Heart right ventricle (tissue), 16 donors: ENCODE data around the gene TXN2. TPM values are rescaled to one million over a fixed set of nuclear protein-coding genes. Genes with fewer than 3 reads are reported as not detected.

ENCODE experiments used
- ATAC-seq, 8 donors: fragments of 200-7000 bp; cut with Tn5 transposase; one replicate each; pipeline ENCODE4 v1.9.1; 2020; ENCODE audit warnings: mild to moderate bottlenecking in 8 of 8, moderate library complexity in 8 of 8, moderate number of reproducible peaks in 1 of 8
- DNase-seq, 2 donors: peaks; one replicate each; pipeline ENCODE4 v3.0.0-alpha.2; 2020
- H3K27ac ChIP-seq, 10 donors: fragments of 200-600 bp; sonication (generic) in 2 of 10; one replicate each; pipeline versions ENCODE4 v1.5.0 to v1.8.0; 2020 to 2022; ENCODE audit warnings: mild to moderate bottlenecking in 3 of 10
- H3K27me3 ChIP-seq, 7 donors: fragments of 200-600 bp; one replicate each; pipeline ENCODE4 v1.8.0; 2021 to 2022; ENCODE audit warnings: mild to moderate bottlenecking in 2 of 7
- H3K36me3 ChIP-seq, 9 donors: fragments of 200-600 bp; sonication (generic) in 1 of 9; one replicate each; pipeline versions ENCODE4 v1.5.0 to v1.8.0; 2020 to 2022; ENCODE audit warnings: mild to moderate bottlenecking in 2 of 9
- H3K4me1 ChIP-seq, 9 donors: fragments of 200-600 bp; sonication (generic) in 1 of 9; one replicate each; pipeline versions ENCODE4 v1.5.0 to v1.8.0; 2020 to 2022; ENCODE audit warnings: mild to moderate bottlenecking in 4 of 9
- H3K4me3 ChIP-seq, 10 donors: fragments of 200-600 bp; sonication (generic) in 2 of 10; one replicate each; pipeline versions ENCODE4 v1.5.0 to v1.8.0; 2020 to 2022; ENCODE audit warnings: mild to moderate bottlenecking in 7 of 10, moderate library complexity in 2 of 10
- H3K9me3 ChIP-seq, 11 donors: fragments of 200-600 bp in 10 of 11; sonication (generic) in 2 of 11; one replicate each; pipeline versions ENCODE4 v1.5.0 to v1.8.0; 2013 to 2022; ENCODE audit warnings: mild to moderate bottlenecking in 2 of 11, control low read depth in 1 of 11, moderate library complexity in 1 of 11
- WGBS, 2 donors: extraction: QIAGEN DNeasy Blood & Tissue Kit; methylation state at CpG; one replicate each; pipeline ENCODE4 v1.1.7; 2013; ENCODE audit warnings: inconsistent platforms in 1 of 2; 5-methylcytosine and 5-hydroxymethylcytosine counted together
- intact Hi-C, 10 donors: fragments of 100-400 bp; cut with DNase I; formaldehyde crosslinking; loops; one replicate each; pipeline versions ENCODE4 v1.11.1 to v1.14.2; 2022
- polyA plus RNA-seq, 2 donors: library from polyadenylated mRNA; stranded (reverse); fragments of 200-250 nt; gene quantifications; one replicate each; pipeline ENCODE4 v1.2.3, GENCODE V29; 2013
- total RNA-seq, 10 donors: library from RNA; stranded (reverse); fragmentation: NEBNext Ultra II Directional in 3 of 10; extraction: Animal tissue kit (Norgen Biotek cat#: 25700) in 3 of 10; gene quantifications; one replicate each; pipeline versions ENCODE4 v1.2.1 to v1.2.4, GENCODE V29; 2021 to 2023
- TF ChIP-seq, protein P1 (sequence below), 9 donors: fragments of 200-600 bp; sonication (generic) in 2 of 9; IDR thresholded peaks; one replicate each; pipeline versions ENCODE4 v1.5.0 to v1.8.0; 2021 to 2022; ENCODE audit warnings: antibody characterized with exemption in 9 of 9, mild to moderate bottlenecking in 5 of 9, moderate library complexity in 1 of 9
- donor health status: Arrhythmogenic right ventricular cardiomyopathy.
- donor health status: ischemic (EF 13 %, LVEDD 7.1; RV severe dilation, severe dysfunction).
- donor health status: healthy with polysubstance abuse.
- donor health status: DM: no; HTN: yes; CAD: no.
- donor health status: DM: no; HTN: no; CAD: no.
- donor health status: ischemic (EF 25% LVEDD 6.9; RV normal size, moderate dysfunction).
- donor health status: ischemic (EF 25% LVEDD 5.7; RV mildly dilated, moderate dysfunction).
- donor health status: healthy.
- donor health status: DM: yes; HTN: yes; CAD: no.
- donor health status: Ischemic cardiomyopathy.
- donor health status: ischemic (EF 35%, LVEDD 5.7; RV mildly dilated, moderate dysfunction).
- donor health status: nonischemic (EF 11% LVEDD 7.7; RV severe dilation, severe dysfunction).
- donor health status: DM: yes; HTN: yes; CAD: no.
- donor health status: PGD.
- donor health status: ischemic (EF 29% LVEDD 5.4; RV normal size, mild dysfunction).
- donor health status: nonischemic (EF 23%, LVEDD 6.1; RV moderate dilation, normal function).

The TXN2 gene
- total and polyA plus RNA-seq, 12 donors, result 103 to 155 (median 122) TPM

DNA sequence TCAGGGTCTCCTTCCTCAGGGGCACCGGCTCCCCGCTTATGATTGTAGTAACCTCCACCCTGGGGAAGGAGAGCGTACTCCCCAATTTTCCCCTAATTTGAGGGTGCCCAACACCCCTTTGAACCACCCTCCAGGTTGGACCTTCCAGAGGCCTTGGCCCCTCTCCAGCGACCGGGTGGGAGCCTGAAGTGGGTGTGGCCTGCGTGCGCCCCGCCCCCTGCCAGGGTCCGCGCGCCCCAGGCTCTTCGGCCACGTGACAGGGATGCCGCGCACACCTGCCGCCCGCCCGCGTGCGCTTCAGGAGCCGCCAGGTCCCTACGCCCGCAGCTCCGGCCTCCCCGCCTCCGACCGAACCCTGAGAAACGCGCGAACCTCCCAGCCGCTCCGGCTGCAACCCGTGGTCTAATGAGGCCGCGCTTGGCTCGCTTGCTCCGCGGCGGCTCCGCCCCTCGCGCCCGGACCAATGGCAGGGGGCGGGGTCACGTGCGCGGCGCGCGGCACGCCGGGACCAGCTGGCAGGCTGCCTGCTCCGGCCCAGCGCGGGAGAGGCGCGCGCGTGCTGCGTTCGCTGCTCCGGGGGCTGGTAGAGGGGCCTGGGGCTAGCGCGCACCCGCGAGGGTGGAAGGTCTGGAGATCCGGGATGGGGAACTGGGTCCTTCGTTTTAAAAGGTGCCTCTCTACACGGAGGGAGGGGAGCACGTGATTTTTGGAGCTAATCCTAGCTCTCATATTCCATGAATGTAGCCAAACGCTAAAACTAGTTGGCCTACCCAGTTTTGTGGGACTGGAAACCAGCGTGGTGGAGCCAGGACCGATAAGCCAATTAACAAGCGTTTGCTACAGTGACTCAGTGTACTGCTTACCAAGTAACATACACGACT lies 25.4 kb upstream of the TXN2 start, which contains the start of gene FOXRED2:
Gene FOXRED2 (minus strand): TSS at position 404 of the 881 bp plus-strand sequence. CDS start 618 bp downstream, outside the sequence.
- WGBS, 2 donors, result 5 to 6% methylated on average over 75 of the region's 75 CpGs
- DNase-seq, result peak; percentile 88 to 92
- Histone ChIP-seq H3K4me3 (peak within 1 kb of the TSS; percentile 26 to 78 (median 62)), H3K4me1 (peaks cover 0 to 39% (median 21%) of the 10 kb centered on the region in 9 donors), H3K36me3 (peaks cover 0 to 32% (median 13%) of the 10 kb centered on the region in 9 donors), H3K9me3 (no peaks in the 10 kb centered on the region), H3K27me3 (no peaks in the 10 kb centered on the region), H3K27ac (peak within 1 kb of the TSS in 9 of 10 donors; percentile 56 to 86 (median 77))
- TF ChIP-seq, protein P1, sequence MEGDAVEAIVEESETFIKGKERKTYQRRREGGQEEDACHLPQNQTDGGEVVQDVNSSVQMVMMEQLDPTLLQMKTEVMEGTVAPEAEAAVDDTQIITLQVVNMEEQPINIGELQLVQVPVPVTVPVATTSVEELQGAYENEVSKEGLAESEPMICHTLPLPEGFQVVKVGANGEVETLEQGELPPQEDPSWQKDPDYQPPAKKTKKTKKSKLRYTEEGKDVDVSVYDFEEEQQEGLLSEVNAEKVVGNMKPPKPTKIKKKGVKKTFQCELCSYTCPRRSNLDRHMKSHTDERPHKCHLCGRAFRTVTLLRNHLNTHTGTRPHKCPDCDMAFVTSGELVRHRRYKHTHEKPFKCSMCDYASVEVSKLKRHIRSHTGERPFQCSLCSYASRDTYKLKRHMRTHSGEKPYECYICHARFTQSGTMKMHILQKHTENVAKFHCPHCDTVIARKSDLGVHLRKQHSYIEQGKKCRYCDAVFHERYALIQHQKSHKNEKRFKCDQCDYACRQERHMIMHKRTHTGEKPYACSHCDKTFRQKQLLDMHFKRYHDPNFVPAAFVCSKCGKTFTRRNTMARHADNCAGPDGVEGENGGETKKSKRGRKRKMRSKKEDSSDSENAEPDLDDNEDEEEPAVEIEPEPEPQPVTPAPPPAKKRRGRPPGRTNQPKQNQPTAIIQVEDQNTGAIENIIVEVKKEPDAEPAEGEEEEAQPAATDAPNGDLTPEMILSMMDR (IDR thresholded peaks at IDR 0.05), result no peak
- intact Hi-C loops, result no loop called here
- peak; percentile 80 to 95 (median 88) for ATAC-seq

DNA sequence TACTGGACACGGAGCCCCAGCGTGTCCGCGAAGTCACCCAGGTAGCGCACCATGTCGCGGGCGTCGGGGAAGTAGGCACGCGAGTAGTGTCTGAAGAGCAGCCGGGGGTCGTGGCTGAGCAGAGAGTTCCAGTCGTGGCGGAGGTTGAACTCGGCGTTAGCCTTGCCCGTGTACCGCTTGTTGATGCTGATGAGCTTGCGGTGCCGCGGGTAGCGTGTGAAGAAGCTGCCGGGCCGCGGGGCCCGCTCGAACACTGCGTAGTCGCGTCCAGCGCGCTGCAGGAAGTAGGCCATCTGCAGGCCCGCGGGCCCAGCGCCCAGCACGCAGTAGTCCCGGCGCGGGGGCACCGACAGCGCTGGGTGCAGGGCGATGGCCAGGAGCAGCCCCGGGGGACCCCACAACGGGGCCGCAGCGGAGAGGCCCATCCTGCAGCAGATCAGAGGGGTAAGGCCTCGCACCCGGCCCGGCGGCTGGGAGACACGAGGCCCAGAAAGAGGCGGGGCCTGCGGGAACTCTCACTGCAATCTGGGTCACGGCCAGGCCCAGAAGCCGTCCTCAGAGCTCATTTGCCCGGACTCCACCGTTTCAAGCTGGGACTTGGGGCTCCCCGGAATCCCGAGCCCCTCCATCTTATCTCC lies 24.7 kb upstream of the TXN2 start:
- peak in 1 of 2 donors; percentile 33 for DNase-seq
- intact Hi-C loops, result no loop called here

GRCh38 chr22:36497910-36498665 lies 16.6 kb upstream of the TXN2 start:
- 85 to 88% methylated on average over 30 of the region's 30 CpGs for WGBS, 2 donors
- Histone ChIP-seq H3K27me3 (no peaks in the 10 kb centered on the region), H3K9me3 (no peaks in the 10 kb centered on the region), H3K4me1 (peaks cover 0 to 16% (median 0%) of the 10 kb centered on the region in 9 donors), H3K27ac (no peak overlapping the region), H3K36me3 (peaks cover 0 to 31% (median 0%) of the 10 kb centered on the region in 9 donors), H3K4me3 (no peak overlapping the region)
- ATAC-seq (no peak), DNase-seq (no peak)
- TF ChIP-seq, protein P1 (IDR thresholded peaks at IDR 0.05), result no peak
- intact Hi-C loops, result no loop called here

More for the DNA sequence above, 24.7 kb upstream of the TXN2 start:
- H3K9me3 ChIP-seq, result no peaks in the 10 kb centered on the region
- H3K27me3 ChIP-seq, result no peaks in the 10 kb centered on the region
- peak overlapping the region in 6 of 10 donors; percentile 77 to 86 (median 80) for H3K27ac ChIP-seq
- H3K4me1 ChIP-seq, result peaks cover 0 to 39% (median 21%) of the 10 kb centered on the region in 9 donors
- peak overlapping the region in 9 of 10 donors; percentile 42 to 78 (median 62) for H3K4me3 ChIP-seq
- TF ChIP-seq, protein P1 (IDR thresholded peaks at IDR 0.05), result no peak
- peaks cover 0 to 27% (median 7%) of the 10 kb centered on the region in 9 donors for H3K36me3 ChIP-seq
- 95 to 97% methylated on average over 60 of the region's 60 CpGs for WGBS, 2 donors
- peak in 3 of 8 donors; percentile 3 to 53 (median 5) for ATAC-seq
